CD14-positive monocyte (primary cell): ENCODE data around the gene ZPLD1. TPM values are rescaled to one million over a fixed set of nuclear protein-coding genes. Genes with fewer than 3 reads are reported as not detected.

Experiments
- DNase-seq, 3 donors: peaks; one replicate each; pipeline ENCODE4 v3.0.0-alpha.2; 2011 to 2022
- H2AFZ ChIP-seq: 2 replicates; pipeline ENCODE4 v1.6.0; 2012; ENCODE audit warnings: mild to moderate bottlenecking, low read depth, low read length, inconsistent platforms; ENCODE audit not compliant: insufficient read depth, poor library complexity, severe bottlenecking
- H3K27ac ChIP-seq, 2 donors: 1 replicate in 1 of 2; 2 replicates in 1 of 2; pipeline ENCODE4 v1.5.1; 2012 to 2013; ENCODE audit warnings: low read length in 2 of 2, control low read depth in 1 of 2, inconsistent platforms in 1 of 2, low read depth in 1 of 2, mild to moderate bottlenecking in 1 of 2
- H3K27me3 ChIP-seq, 2 donors: one replicate each; pipeline versions ENCODE4 v1.6.0 to v1.6.1; 2011 to 2013; ENCODE audit warnings: low read length in 2 of 2; ENCODE audit not compliant: control insufficient read depth in 2 of 2, insufficient read depth in 2 of 2
- H3K36me3 ChIP-seq, 2 donors: replicated peaks in 1 of 2; 1 replicate in 1 of 2; 2 replicates in 1 of 2; pipeline versions ENCODE4 v1.5.1 to v1.6.1; 2012 to 2013; ENCODE audit warnings: low read length in 2 of 2, control low read depth in 1 of 2, inconsistent platforms in 1 of 2, mild to moderate bottlenecking in 1 of 2; ENCODE audit not compliant: insufficient read depth in 2 of 2, control insufficient read depth in 1 of 2
- H3K4me1 ChIP-seq, 2 donors: 1 replicate in 1 of 2; 2 replicates in 1 of 2; pipeline versions ENCODE4 v1.5.1 to v1.6.1; 2012 to 2013; ENCODE audit warnings: low read length in 2 of 2, control low read depth in 1 of 2, inconsistent platforms in 1 of 2, mild to moderate bottlenecking in 1 of 2, moderate library complexity in 1 of 2; ENCODE audit not compliant: insufficient read depth in 2 of 2, control insufficient read depth in 1 of 2
- H3K4me2 ChIP-seq: replicated peaks from 2 replicates; pipeline ENCODE3; 2012; ENCODE audit warnings: low read length, moderate library complexity, mild to moderate bottlenecking; ENCODE audit not compliant: poor library complexity, severe bottlenecking; ENCODE audit errors: extremely low read depth
- H3K4me3 ChIP-seq, 3 experiments: fragments of 200-600 bp in 1 of 3; sonication (generic) in 1 of 3; replicated peaks in 1 of 3; 1 replicate in 2 of 3; 2 replicates in 1 of 3; pipeline ENCODE4 v1.5.1; 2011 to 2013; ENCODE audit warnings: low read length in 3 of 3, mild to moderate bottlenecking in 3 of 3, control low read depth in 2 of 3, low read depth in 2 of 3, inconsistent platforms in 1 of 3, moderate library complexity in 1 of 3
- H3K79me2 ChIP-seq: 2 replicates; pipeline ENCODE4 v1.6.0; 2012; ENCODE audit warnings: mild to moderate bottlenecking, control low read depth, inconsistent platforms, low read length, moderate library complexity; ENCODE audit not compliant: insufficient read depth
- H3K9ac ChIP-seq: 2 replicates; pipeline ENCODE4 v1.6.0; 2017; ENCODE audit warnings: low read length, mild to moderate bottlenecking; ENCODE audit not compliant: insufficient read depth, poor library complexity, severe bottlenecking
- H3K9me3 ChIP-seq, 2 donors: replicated peaks in 1 of 2; 1 replicate in 1 of 2; 2 replicates in 1 of 2; pipeline versions ENCODE4 v1.5.1 to v1.6.1; 2012 to 2013; ENCODE audit warnings: low read length in 2 of 2, control low read depth in 1 of 2; ENCODE audit not compliant: control insufficient read depth in 1 of 2, insufficient read depth in 1 of 2
- H4K20me1 ChIP-seq: 2 replicates; pipeline ENCODE4 v1.6.0; 2012; ENCODE audit warnings: mild to moderate bottlenecking, low read length, control low read depth, moderate library complexity; ENCODE audit not compliant: insufficient read depth
- H3K27ac Mint-ChIP-seq, 7 donors: one replicate each; pipeline ENCODE4 v1.8.0; 2020; ENCODE audit warnings: mild to moderate bottlenecking in 7 of 7, mixed read lengths in 7 of 7, moderate library complexity in 6 of 7, inconsistent platforms in 2 of 7
- H3K27me3 Mint-ChIP-seq, 3 donors: one replicate each; pipeline ENCODE4 v1.8.0; 2021 to 2022; ENCODE audit warnings: low read depth in 3 of 3, mild to moderate bottlenecking in 3 of 3, mixed read lengths in 3 of 3, moderate library complexity in 3 of 3, inconsistent platforms in 1 of 3
- H3K36me3 Mint-ChIP-seq, 2 donors: one replicate each; pipeline ENCODE4 v1.8.0; 2020; ENCODE audit warnings: mixed read lengths in 2 of 2, inconsistent platforms in 1 of 2, mild to moderate bottlenecking in 1 of 2
- H3K4me1 Mint-ChIP-seq: one replicate; pipeline ENCODE4 v1.8.0; 2020; ENCODE audit warnings: mild to moderate bottlenecking, mixed read lengths
- H3K4me3 Mint-ChIP-seq, 2 donors: one replicate each; pipeline ENCODE4 v1.8.0; 2020; ENCODE audit warnings: mild to moderate bottlenecking in 2 of 2, mixed read lengths in 2 of 2, moderate library complexity in 1 of 2
- H3K9me3 Mint-ChIP-seq, 7 donors: one replicate each; pipeline ENCODE4 v1.8.0; 2020 to 2022; ENCODE audit warnings: mixed read lengths in 7 of 7, mild to moderate bottlenecking in 6 of 7, moderate library complexity in 6 of 7, inconsistent platforms in 2 of 7
- WGBS: methylation state at CpG from one replicate; pipeline ENCODE4 v1.1.5; 2013; ENCODE audit warnings: missing lambda C conversion rate; ENCODE audit not compliant: insufficient coverage; 5-methylcytosine and 5-hydroxymethylcytosine counted together
- intact Hi-C, 2 donors: fragments of 100-400 bp; cut with micrococcal nuclease; formaldehyde crosslinking; loops; one replicate each; pipeline versions ENCODE4 v1.15.0 to v1.15.1; 2023
- polyA plus RNA-seq, 3 donors: library from polyadenylated mRNA; depleted of rRNA in 1 of 3; unstranded in 2 of 3; stranded (reverse) in 1 of 3; fragments of 300-500 nt in 2 of 3; fragments of >200 nt in 1 of 3; fragmentation: Illumina TruSeq in 2 of 3; gene quantifications; 1 replicate in 2 of 3; 2 replicates in 1 of 3; pipeline ENCODE4 v1.2.3, GENCODE V29; 2012 to 2021
- TF ChIP-seq, protein P1 (sequence below): fragments of 200-600 bp; IDR thresholded peaks from one replicate; pipeline ENCODE4 v1.8.0; 2022; ENCODE audit warnings: antibody characterized with exemption, mild to moderate bottlenecking

The ZPLD1 gene
- polyA plus RNA-seq, 3 donors: not detected

DNA sequence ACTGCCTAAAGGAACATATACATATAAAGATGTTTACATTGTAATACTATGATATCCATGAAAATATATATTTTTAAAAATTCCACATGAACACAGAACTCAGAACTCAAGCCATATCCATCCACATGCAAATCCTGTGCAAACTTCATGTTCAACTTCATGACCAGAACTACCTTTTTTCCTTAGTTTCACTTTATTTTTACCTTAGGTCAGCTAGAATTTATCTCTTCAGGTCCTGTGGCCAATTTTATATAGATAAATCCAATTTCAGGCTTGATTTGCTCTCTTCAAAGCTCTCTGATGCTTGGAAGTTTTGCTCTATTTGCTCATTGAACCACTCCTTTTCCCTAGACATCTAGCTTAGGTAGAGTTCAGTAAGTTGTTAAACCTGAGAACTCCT is 38.8 kb downstream of the ZPLD1 start:
- Histone ChIP-seq H3K4me2 (no peak overlapping the region), H3K36me3 (no peaks in the 10 kb centered on the region), H3K27me3 (no peaks in the 10 kb centered on the region), H4K20me1 (no peaks in the 10 kb centered on the region), H3K27ac (no peak overlapping the region), H3K9me3 (no peaks in the 10 kb centered on the region), H3K4me1 (no peaks in the 10 kb centered on the region), H2AFZ (no peak overlapping the region), H3K9ac (no peak overlapping the region), H3K4me3 (no peak overlapping the region), H3K79me2 (no peaks in the 10 kb centered on the region)
- Mint-ChIP-seq H3K9me3 (peaks cover 0 to 2% (median 0%) of the 10 kb centered on the region in 7 donors), H3K36me3 (no peaks in the 10 kb centered on the region), H3K4me3 (no peak overlapping the region), H3K27ac (no peak overlapping the region), H3K27me3 (no peaks in the 10 kb centered on the region), H3K4me1 (no peaks in the 10 kb centered on the region)
- no peak for DNase-seq
- intact Hi-C loops: no loop called here
- TF ChIP-seq, protein P1, sequence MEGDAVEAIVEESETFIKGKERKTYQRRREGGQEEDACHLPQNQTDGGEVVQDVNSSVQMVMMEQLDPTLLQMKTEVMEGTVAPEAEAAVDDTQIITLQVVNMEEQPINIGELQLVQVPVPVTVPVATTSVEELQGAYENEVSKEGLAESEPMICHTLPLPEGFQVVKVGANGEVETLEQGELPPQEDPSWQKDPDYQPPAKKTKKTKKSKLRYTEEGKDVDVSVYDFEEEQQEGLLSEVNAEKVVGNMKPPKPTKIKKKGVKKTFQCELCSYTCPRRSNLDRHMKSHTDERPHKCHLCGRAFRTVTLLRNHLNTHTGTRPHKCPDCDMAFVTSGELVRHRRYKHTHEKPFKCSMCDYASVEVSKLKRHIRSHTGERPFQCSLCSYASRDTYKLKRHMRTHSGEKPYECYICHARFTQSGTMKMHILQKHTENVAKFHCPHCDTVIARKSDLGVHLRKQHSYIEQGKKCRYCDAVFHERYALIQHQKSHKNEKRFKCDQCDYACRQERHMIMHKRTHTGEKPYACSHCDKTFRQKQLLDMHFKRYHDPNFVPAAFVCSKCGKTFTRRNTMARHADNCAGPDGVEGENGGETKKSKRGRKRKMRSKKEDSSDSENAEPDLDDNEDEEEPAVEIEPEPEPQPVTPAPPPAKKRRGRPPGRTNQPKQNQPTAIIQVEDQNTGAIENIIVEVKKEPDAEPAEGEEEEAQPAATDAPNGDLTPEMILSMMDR: no peak

DNA sequence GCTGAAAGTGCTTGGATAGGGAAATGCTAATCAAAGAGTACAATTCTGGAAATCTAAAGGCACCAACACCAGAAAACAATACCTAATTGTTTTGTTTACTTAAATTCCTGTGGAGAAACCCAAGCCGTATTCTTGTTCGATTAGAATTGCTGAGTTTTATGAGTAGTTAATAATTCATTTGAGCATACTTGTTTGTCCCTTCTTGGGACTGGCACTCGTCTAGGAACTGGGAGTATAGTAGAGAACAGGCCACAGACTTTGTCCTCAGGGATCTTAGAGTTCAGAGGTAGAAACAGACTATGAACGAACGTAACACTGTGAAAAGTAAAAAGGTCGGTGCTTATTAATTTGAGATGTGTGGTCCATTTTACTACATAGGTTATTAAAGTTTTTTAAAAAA is 39.4 kb downstream of the ZPLD1 start:
- TF ChIP-seq, protein P1: no peak
- Histone ChIP-seq H3K9ac (no peak overlapping the region), H3K27ac (no peak overlapping the region), H4K20me1 (no peaks in the 10 kb centered on the region), H3K4me1 (no peaks in the 10 kb centered on the region), H3K4me3 (no peak overlapping the region), H2AFZ (no peak overlapping the region), H3K9me3 (no peaks in the 10 kb centered on the region), H3K4me2 (no peak overlapping the region), H3K36me3 (no peaks in the 10 kb centered on the region), H3K79me2 (no peaks in the 10 kb centered on the region), H3K27me3 (no peaks in the 10 kb centered on the region)
- intact Hi-C loops: no loop called here
- Mint-ChIP-seq H3K4me3 (no peak overlapping the region), H3K4me1 (no peaks in the 10 kb centered on the region), H3K27ac (no peak overlapping the region), H3K36me3 (no peaks in the 10 kb centered on the region), H3K27me3 (no peaks in the 10 kb centered on the region), H3K9me3 (peaks cover 0 to 2% (median 0%) of the 10 kb centered on the region in 7 donors)
- DNase-seq: no peak
- WGBS: 89% methylated on average over 2 of the region's 6 CpGs
